ENCODE measurements around the gene AZGP1.

AZGP1 gene

GRCh38 chr7:100007887-100008286 lies 32.1 kb upstream of the AZGP1 start:
- TF ChIP-seq GATA3 (IDR thresholded peaks at IDR 0.05; ENCODE audit: low read depth, low read length) = no peak

GRCh38 chr7:100003711-100004661 lies 28.2 kb upstream of the AZGP1 start:
- TF ChIP-seq GATA3 (IDR thresholded peaks at IDR 0.05; ENCODE audit: low read depth, low read length) = no peak
- TF ChIP-seq GATA2 (IDR thresholded peaks at IDR 0.05; ENCODE audit: low read depth, low read length) = no peak

DNA sequence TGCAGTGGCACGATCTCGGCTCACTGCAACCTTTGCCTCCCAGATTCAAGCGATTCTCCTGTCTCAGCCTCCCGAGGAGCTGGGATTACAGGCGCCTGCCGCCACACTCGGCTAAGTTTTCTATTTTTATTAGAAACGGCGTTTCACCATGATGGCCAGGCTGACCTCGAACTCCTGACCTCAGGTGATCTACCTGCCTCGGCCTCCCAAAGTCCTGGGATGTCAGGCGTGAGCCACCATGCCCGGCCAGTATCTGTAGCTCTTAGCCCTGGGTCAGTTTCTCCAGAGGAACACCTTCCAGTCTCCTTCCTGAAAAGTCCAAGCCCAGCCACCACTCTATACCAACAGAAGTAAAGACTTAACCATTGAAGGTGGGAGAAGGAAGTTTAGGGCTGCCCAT lies 24.4 kb upstream of the AZGP1 start:
- no peak for TF ChIP-seq GATA2 (IDR thresholded peaks at IDR 0.05; ENCODE audit: low read depth, low read length)
- TF ChIP-seq GATA3 (IDR thresholded peaks at IDR 0.05; ENCODE audit: low read depth, low read length) = no peak

DNA sequence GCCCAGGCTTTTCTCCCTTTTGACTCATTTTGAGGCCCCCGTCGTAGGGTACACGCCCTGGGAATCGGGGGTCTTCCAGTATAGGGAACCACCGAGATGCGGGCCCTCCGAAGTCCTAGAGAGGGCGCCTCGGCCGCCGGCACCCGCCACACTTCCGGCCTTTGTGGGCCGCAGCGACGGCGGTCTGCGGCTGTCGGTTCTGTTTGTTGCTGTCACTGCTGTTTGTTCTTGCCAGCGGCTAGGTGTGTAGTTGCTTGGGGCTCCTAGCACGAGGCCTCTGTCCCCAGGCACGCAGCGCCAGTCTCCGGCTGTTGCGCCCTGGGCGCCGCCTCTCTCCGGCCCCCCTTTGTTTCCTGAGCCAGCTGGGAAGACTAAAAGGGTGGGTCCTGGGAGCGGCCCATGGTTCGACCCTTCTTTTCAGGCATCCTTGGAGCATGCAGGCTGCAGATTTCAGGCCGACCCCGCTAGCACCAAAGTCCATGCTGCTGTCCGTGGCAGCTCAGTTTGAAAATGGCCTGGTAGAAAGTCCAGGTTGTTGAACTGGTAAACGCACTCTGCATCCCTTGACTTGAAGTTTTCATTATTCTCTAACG lies 21.8 kb upstream of the AZGP1 start:
- TF ChIP-seq GATA3 (IDR thresholded peaks at IDR 0.05; ENCODE audit: low read depth, low read length) (no peak), GATA2 (IDR thresholded peaks at IDR 0.05; ENCODE audit: low read depth, low read length) (no peak)

- TF ChIP-seq GATA3 (IDR thresholded peaks at IDR 0.05; ENCODE audit: low read depth, low read length) (no peak), GATA2 (IDR thresholded peaks at IDR 0.05; ENCODE audit: low read depth, low read length) (no peak)
These were observed 21.1 kb upstream of the AZGP1 start for GRCh38 chr7:99996755-99997544.

DNA sequence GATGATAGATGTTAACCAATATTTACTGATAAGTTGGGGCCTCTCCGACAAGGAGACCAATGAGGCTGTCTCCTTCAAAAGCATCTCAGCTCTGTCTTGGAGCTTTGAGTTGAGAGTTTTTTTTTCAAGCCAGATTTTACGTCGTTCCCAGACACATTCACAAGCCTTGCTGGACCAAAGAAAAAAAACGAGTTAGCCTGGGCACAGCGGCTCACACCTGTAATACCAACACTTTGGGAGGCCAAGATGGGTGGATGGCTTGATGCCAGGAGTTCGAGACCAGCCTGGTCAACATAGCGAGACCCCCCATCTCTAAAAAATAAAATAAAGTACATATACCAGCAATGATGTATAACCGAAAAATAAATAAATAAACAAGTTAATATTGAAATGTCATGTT lies 19.0 kb upstream of the AZGP1 start:
- no peak for TF ChIP-seq GATA2 (IDR thresholded peaks at IDR 0.05; ENCODE audit: low read depth, low read length)
- no peak for TF ChIP-seq GATA3 (IDR thresholded peaks at IDR 0.05; ENCODE audit: low read depth, low read length)

DNA sequence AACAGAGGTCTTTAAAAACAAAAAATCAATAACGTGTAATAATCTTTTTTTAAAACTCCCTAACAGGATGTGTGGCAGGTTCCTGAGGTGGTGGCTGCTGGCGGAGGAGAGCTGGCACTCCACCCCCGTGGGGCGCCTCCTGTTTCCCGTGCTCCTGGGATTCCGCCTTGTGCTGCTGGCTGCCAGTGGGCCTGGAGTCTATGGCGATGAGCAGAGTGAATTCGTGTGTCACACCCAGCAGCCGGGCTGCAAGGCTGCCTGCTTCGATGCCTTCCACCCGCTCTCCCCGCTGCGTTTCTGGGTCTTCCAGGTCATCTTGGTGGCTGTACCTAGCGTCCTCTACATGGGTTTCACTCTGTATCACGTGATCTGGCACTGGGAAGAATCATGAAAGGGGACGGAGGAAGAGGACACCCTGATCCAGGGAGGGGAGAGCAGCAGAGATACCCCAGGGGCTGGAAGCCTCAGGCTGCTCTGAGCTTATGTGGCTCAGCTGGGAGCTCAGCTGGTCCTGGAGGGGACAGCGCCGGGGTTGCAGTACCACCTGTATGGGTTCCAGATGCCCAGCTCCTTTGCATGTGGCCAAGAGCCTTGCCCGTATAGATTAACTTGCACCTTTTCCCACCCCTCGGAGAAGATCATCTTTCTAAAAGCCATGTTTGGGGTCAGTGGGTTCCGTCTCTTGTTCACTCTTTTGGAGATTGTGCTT lies 16.7 kb upstream of the AZGP1 start:
- TF ChIP-seq GATA3 (IDR thresholded peaks at IDR 0.05; ENCODE audit: low read depth, low read length) (no peak), GATA2 (IDR thresholded peaks at IDR 0.05; ENCODE audit: low read depth, low read length) (no peak)

GRCh38 chr7:99990460-99990852 lies 14.6 kb upstream of the AZGP1 start:
- TF ChIP-seq GATA2 (IDR thresholded peaks at IDR 0.05; ENCODE audit: low read depth, low read length) (no peak), GATA3 (IDR thresholded peaks at IDR 0.05; ENCODE audit: low read depth, low read length) (no peak)

DNA sequence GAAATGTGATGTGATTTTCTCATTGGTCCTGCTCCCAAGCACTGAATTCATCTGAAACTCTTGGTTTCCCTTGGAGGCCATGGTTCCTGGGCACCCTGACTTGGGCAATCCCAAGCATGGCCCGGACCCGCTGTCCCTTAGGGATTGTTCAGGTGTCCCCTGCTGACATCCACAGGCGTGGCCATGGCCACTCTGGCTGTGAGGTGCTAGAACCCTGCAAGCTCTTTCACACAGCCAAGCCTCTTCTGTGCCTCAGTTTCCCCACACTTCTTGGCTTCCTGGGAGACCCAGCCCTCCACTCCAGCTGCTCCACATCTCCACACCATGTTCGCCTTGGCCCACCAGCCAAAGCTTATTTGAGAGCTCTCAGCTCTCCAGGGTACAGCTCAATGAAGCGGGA lies 12.0 kb upstream of the AZGP1 start:
- TF ChIP-seq GATA3 (IDR thresholded peaks at IDR 0.05; ENCODE audit: low read depth, low read length) (no peak), GATA2 (IDR thresholded peaks at IDR 0.05; ENCODE audit: low read depth, low read length) (no peak)

- no peak for TF ChIP-seq GATA3 (IDR thresholded peaks at IDR 0.05; ENCODE audit: low read depth, low read length)
- no peak for TF ChIP-seq GATA2 (IDR thresholded peaks at IDR 0.05; ENCODE audit: low read depth, low read length)
These were observed 8.8 kb upstream of the AZGP1 start for GRCh38 chr7:99984593-99984992.

GRCh38 chr7:99976626-99977025 lies 795 bp upstream of the AZGP1 start:
- no peak for TF ChIP-seq GATA3 (IDR thresholded peaks at IDR 0.05; ENCODE audit: low read depth, low read length)

DNA sequence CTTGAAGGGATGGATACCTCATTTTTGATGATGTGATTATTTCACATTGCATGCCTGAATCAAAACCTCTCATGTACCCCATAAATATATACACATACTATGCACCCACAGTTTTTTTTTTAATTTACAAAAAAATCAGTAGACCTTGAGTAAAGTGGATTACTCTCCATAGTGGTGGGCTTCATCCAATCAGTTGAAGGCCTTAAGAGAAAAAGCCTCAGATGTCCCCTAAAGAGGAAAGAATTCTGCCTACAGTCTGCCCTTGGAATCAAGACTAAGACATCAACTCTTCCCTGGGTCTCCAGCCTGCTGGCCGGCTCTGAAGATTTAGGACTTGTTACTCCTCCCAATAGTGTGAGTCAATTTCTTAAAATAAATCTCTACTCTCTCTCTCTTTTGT lies 1.1 kb downstream of the AZGP1 start:
- TF ChIP-seq GATA3 (IDR thresholded peaks at IDR 0.05; ENCODE audit: low read depth, low read length) (no peak), GATA2 (IDR thresholded peaks at IDR 0.05; ENCODE audit: low read depth, low read length) (no peak)

GRCh38 chr7:99971242-99971641 lies 4.6 kb downstream of the AZGP1 start:
- no peak for TF ChIP-seq GATA3 (IDR thresholded peaks at IDR 0.05; ENCODE audit: low read depth, low read length)
- TF ChIP-seq GATA2 (IDR thresholded peaks at IDR 0.05; ENCODE audit: low read depth, low read length) = no peak

DNA sequence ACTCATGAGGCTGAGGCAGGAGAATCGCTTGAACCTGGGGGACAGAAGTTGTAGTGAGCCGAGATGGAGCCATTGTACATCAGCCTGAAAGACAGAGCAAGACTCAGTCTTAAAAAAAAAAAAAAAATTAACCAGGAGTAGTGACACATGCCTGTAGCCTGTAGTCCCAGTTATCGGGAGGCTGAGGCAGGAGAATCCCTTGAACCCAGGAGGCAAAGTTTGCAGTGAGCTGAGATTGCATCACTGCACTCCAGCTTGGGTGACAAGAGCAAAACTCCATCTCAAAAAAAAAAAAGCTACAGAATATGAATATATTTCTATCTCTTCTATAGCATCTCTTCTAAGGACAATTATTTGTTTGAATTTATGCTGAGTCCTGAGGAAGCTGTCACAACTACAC lies 6.5 kb downstream of the AZGP1 start:
- TF ChIP-seq GATA2 (IDR thresholded peaks at IDR 0.05; ENCODE audit: low read depth, low read length) (no peak), GATA3 (IDR thresholded peaks at IDR 0.05; ENCODE audit: low read depth, low read length) (no peak)

Data from SH-SY5Y (cell line).